NB4 (cell line): ENCODE measurements around the gene RASA3.

ENCODE experiments used
- DNase-seq: peaks from one replicate; pipeline ENCODE4 v3.0.0; 2010; ENCODE audit warnings: low read depth
- H3K4me3 ChIP-seq: one replicate; pipeline ENCODE4 v1.5.1; 2011; ENCODE audit warnings: mild to moderate bottlenecking, low read depth, low read length, moderate library complexity
- MYC ChIP-seq: IDR thresholded peaks from 2 replicates; pipeline ENCODE4 v1.6.1; 2011; ENCODE audit warnings: low read depth, low read length
- POLR2A ChIP-seq: IDR thresholded peaks from 2 replicates; pipeline ENCODE4 v1.6.1; 2011; ENCODE audit warnings: mild to moderate bottlenecking; ENCODE audit not compliant: insufficient read length; ENCODE audit errors: extremely low read depth
- TF ChIP-seq, protein P1 (sequence below): IDR thresholded peaks from 2 replicates; pipeline ENCODE4 v1.6.1; 2011; ENCODE audit warnings: low read depth, low read length
- TF ChIP-seq, protein P2 (sequence below): IDR thresholded peaks from one replicate; pipeline ENCODE4 v1.5.1; 2012; ENCODE audit warnings: low read depth, low read length

Gene RASA3

GRCh38 chr13:114042066-114042815 lies 90.2 kb downstream of the RASA3 start:
- no peak for TF ChIP-seq MYC
- TF ChIP-seq, protein P1, sequence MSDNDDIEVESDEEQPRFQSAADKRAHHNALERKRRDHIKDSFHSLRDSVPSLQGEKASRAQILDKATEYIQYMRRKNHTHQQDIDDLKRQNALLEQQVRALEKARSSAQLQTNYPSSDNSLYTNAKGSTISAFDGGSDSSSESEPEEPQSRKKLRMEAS: no peak
- TF ChIP-seq POLR2A: no peak
- TF ChIP-seq, protein P2, sequence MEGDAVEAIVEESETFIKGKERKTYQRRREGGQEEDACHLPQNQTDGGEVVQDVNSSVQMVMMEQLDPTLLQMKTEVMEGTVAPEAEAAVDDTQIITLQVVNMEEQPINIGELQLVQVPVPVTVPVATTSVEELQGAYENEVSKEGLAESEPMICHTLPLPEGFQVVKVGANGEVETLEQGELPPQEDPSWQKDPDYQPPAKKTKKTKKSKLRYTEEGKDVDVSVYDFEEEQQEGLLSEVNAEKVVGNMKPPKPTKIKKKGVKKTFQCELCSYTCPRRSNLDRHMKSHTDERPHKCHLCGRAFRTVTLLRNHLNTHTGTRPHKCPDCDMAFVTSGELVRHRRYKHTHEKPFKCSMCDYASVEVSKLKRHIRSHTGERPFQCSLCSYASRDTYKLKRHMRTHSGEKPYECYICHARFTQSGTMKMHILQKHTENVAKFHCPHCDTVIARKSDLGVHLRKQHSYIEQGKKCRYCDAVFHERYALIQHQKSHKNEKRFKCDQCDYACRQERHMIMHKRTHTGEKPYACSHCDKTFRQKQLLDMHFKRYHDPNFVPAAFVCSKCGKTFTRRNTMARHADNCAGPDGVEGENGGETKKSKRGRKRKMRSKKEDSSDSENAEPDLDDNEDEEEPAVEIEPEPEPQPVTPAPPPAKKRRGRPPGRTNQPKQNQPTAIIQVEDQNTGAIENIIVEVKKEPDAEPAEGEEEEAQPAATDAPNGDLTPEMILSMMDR: no peak
- no peak overlapping the region for H3K4me3 ChIP-seq
- DNase-seq: no peak

DNA sequence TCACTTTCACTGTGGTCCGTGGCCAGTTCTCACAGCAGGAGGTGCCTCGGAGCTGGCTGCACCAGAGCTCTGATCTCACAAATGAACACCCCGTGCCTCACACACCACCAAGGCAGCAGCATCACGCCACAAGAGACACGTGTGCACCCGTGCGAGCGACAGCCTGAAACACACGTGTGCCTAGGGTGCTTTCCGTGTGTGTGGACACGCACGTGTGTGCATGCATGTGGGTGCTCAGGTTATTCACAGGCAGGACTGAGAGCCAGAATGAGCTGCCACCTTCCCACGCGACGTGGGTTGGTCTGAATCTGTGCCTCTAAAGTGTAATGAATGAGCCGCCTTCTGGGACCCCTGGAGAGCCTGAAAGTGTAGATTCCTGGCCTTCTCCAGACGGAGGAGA lies 90.9 kb downstream of the RASA3 start:
- TF ChIP-seq, protein P1: no peak
- TF ChIP-seq, protein P2: no peak
- TF ChIP-seq MYC (no peak), POLR2A (no peak)
- no peak overlapping the region for H3K4me3 ChIP-seq
- DNase-seq: no peak

- H3K4me3 ChIP-seq: no peak overlapping the region
- DNase-seq: no peak
- TF ChIP-seq, protein P1: no peak
- TF ChIP-seq, protein P2: no peak
- TF ChIP-seq MYC: no peak
Observed at GRCh38 chr13:114039471-114040141, 92.8 kb downstream of the RASA3 start.

- no peak overlapping the region for H3K4me3 ChIP-seq
- TF ChIP-seq, protein P2: no peak
- TF ChIP-seq POLR2A (no peak), MYC (no peak)
- TF ChIP-seq, protein P1: no peak
- DNase-seq: no peak
Observed at GRCh38 chr13:114038900-114039299, 93.5 kb downstream of the RASA3 start.

DNA sequence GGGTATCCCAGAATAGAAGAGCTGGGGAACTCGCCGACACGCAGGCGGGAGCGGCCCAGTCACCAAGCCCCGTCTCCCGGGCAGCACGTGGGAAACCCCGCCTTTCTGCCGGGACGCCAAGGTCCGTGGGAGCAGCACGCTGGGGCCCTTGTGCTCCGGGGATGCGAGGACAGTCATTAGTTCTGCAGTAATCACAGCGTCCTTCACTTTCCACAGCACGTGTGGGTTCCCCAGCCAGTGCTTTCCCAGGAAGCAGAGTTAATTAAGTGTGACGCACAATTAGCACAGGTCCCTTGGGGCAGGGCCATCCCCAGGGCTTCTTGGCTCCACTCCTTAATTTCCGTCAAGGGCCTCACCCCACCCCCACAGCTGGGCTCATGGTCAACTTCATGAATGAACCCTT lies 94.2 kb downstream of the RASA3 start:
- TF ChIP-seq, protein P1: no peak
- no peak overlapping the region for H3K4me3 ChIP-seq
- DNase-seq: no peak

DNA sequence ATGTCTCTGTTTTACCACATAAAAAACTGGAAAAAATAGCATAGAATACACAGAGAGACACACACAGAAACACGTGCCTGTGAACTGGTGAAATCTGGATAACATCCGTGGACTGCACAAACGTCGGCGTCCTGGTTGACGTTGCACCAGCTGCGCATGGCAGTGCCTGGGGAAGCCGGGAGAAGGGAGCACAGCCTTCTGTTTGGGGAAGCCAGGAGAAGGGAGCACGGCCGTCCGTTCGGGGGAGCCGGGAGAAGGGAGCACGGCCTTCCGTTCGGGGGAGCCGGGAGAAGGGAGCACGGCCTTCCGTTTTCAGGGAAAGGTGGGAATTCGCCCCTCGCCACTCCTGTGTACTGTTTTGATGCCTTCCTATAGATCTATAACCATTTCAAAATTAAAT lies 94.7 kb downstream of the RASA3 start:
- no peak overlapping the region for H3K4me3 ChIP-seq
- TF ChIP-seq MYC (no peak), POLR2A (no peak)
- TF ChIP-seq, protein P2: no peak
- TF ChIP-seq, protein P1: no peak
- DNase-seq: no peak
